ENCODE results near the gene NT5C3A.

DNA sequence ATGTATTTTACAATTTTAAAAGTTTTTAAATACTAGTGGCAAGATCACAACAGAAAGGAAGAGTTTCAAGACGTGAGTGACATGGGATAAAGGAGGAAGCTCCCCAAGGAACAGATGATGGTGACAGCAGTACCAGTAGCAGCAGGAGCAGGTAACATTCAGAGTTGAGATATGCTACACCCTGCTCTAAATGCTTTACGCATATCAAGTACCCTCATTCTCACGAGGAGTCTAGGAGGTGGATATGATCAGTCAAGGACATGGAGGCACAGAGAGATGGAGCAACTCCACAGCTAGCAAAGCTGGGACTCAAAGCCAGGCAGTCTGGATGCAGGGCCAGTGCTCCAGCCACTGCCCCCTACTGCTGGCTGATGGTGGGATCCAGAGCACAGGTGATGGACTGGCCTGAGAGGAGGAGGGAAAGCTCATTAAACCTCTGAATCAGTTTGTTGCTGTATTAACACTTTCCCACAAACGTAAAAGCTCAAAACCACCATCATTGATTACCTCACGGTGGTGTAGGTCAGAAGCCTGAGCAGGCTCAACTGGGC, 29.1 kb upstream of the NT5C3A start:
- TF ChIP-seq CTCF (IDR thresholded peaks at IDR 0.05), result no peak
- TF ChIP-seq POLR2A (IDR thresholded peaks at IDR 0.05), result no peak

Measured in body of pancreas (tissue), 4 donors.